ENCODE measurements around the gene CBX1. TPM values are rescaled to one million over a fixed set of nuclear protein-coding genes. Genes with fewer than 3 reads are reported as not detected.
A peak's percentile ranks its signal among the peaks of the same experiment; 100 is the strongest.
"Not testable (repeated sequence)": the region's sequence is repeated elsewhere in the genome, so short reads cannot be mapped to it uniquely, and the experiment has no call there.

CBX1 gene
- total RNA-seq, 1 experiment from 2014 or later, result 149 TPM

DNA sequence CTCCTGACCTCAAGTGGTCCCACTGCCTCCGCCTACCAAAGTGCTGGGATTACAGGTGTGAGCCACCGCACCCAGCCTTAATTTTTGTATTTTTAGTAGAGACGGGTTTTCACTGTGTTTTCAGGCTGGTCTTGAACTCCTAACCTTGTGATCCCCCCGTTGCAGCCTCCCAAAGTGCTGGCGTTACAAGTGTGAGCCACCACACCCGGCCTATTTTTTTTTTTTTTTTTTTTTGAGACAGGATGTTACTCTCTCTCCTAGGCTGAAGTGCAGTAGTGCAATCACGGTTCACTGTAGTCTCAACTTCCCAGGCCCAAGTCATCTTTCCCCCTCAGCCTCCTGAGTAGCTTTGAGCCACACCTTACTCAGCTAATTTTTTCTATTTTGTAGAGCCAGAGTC, 3.2 kb upstream of the CBX1 start:
- Histone ChIP-seq H3K4me3 (no peak overlapping the region), H3K27ac (no peak overlapping the region), H3K27me3 (no peaks in the 10 kb centered on the region), H3K9me3 (replicated peaks) (0 out of 2 replicates have a peak, but pooled peaks cover 2% of the 10 kb centered on the region), H3K4me1 (no peaks in the 10 kb centered on the region), H3K36me3 (0 out of 2 replicates have a peak, but pooled peaks cover 2% of the 10 kb centered on the region)
- DNase-seq, result no peak

DNA sequence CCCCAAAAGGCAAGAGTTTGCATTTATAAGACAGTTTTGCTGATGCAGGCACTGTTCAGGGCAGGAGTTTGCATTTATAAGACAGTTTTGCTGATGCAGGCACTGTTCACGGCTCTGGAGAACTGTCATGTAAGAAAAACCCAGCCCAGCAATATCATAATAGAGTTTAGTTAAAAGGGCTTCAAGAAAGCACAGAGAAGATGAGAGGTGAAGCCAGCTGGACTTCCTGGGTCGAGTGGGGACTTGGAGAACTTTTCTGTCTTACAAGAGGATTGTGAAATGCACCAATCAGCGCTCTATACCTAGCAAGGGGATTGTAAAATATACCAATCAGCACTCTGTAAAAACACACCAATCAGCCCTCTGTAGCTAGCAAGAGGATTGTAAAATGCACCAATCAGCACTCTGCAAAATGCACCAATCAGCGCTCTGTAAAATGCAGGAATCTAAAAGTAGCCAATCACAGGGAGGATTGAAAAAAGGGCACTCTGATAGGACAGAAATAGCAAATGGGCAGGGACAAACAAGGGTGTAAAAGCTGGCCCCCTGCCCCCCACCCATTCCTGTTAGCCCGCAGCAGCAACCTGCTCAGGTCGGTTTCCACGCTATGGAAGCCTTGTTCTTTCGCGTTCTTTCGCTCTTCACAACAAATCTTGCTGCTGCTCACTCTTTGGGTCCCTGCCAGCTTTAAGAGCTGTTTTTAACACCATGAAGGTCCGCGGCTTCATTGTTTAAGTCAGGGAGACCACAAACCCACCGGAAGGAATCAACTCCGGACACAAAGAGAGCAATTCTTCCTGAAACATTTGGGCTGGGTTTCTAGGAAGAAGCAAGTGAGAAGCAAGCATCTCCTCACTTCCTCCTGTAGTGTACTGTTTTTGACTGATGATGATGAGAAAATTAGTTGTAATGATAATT, 1.8 kb upstream of the CBX1 start:
- DNase-seq, result peak; percentile 13 to 42
- 0 out of 2 replicates have a peak, but pooled peaks cover 2% of the 10 kb centered on the region for H3K9me3 ChIP-seq (replicated peaks)

DNA sequence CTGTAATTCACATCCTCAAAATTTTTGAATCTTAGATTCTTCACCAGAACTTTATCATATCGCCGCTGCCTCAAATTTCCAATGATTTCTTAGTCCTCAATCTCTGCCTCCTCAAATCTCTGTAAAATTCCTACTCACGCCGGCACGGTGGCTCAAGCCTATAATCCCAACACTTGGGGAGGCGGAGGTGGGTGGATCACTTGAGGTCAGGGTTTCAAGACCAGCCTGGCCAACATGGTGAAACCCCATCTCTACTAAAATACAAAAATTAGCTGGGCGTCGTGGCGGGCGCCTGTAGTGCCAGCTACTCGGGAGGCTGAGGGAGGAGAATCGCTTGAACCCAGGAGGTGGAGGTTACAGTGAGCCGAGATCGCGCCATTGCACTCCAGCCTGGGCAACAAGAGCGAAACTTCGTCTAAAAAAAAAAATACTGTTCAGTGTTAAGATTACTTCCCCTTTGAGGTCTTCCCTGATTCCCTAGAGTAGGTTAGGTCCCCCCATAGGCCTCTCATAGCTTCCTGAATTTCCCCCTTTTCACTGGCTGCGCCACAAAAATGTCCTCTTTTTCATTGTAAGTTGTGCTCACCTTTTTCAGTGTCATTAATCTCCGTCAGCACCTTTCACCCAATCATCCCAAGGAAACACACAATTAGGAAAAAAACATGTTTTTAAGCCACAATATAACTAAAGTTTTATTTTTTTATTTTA, 919 bp upstream of the CBX1 start:
- Histone ChIP-seq H3K36me3 (0 out of 2 replicates have a peak, but pooled peaks cover 2% of the 10 kb centered on the region), H3K4me3 (no peak overlapping the region), H3K4me1 (no peaks in the 10 kb centered on the region), H3K27me3 (no peaks in the 10 kb centered on the region), H3K9me3 (replicated peaks) (0 out of 2 replicates have a peak, but pooled peaks cover 2% of the 10 kb centered on the region), H3K27ac (no peak overlapping the region)
- DNase-seq, result no peak

More for the DNA sequence above, 1.8 kb upstream of the CBX1 start:
- no peaks in the 10 kb centered on the region for H3K4me1 ChIP-seq
- H3K27me3 ChIP-seq, result no peaks in the 10 kb centered on the region
- 0 out of 2 replicates have a peak, but pooled peaks cover 2% of the 10 kb centered on the region for H3K36me3 ChIP-seq
- H3K4me3 ChIP-seq, result no peak overlapping the region
- H3K27ac ChIP-seq, result no peak overlapping the region

DNA sequence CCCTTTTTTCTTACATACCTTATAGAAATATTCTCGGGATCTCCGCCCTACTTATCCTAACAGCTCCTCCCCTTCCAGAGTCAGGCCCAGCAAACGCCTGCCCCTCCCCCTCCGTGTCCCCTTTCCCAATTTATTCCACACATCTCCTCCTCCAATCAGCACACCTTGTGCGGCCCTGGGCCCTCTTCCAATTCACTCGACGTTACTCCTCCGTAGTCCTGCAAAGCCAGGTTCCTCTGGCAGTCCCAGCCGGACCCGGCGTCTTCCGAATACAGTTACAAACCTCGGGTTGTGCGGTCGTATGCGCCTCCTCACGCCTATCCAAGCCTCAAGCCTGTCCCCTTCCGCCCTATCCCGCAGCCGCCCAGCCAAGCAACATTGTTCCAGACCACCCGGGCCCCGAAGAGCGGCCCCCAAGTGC, 677 bp downstream of the CBX1 start:
- no peaks in the 10 kb centered on the region for H3K27me3 ChIP-seq
- peak; percentile 87 to 90 for DNase-seq
- H3K36me3 ChIP-seq, result peaks cover 7% of the 10 kb centered on the region
- peak overlapping the region; percentile 96 for H3K4me3 ChIP-seq
- H3K9me3 ChIP-seq (replicated peaks), result 0 out of 2 replicates have a peak, but pooled peaks cover 2% of the 10 kb centered on the region
- H3K27ac ChIP-seq, result peak overlapping the region; percentile 98
- H3K4me1 ChIP-seq, result no peaks in the 10 kb centered on the region

DNA sequence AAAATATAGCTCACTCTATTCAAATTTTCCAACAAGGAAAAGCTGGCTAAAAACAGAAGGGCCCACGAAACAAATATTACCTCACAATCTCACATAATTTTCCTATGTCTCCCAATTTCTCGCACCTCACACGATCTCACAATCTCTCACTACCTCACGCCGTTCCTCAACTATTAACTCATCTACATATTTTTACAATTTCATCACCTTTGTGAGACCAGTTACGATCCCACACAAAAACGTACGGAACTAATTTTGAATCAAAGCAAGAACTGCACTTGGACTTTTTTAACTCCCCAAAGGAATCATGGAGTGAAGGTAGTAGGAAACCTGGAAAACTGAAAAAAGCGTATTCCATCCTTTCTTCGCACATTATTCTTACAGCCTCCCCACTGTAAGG, 1.1 kb downstream of the CBX1 start:
- H3K4me1 ChIP-seq, result no peaks in the 10 kb centered on the region
- DNase-seq, result no peak
- H3K27ac ChIP-seq, result peak overlapping the region; percentile 98

DNA sequence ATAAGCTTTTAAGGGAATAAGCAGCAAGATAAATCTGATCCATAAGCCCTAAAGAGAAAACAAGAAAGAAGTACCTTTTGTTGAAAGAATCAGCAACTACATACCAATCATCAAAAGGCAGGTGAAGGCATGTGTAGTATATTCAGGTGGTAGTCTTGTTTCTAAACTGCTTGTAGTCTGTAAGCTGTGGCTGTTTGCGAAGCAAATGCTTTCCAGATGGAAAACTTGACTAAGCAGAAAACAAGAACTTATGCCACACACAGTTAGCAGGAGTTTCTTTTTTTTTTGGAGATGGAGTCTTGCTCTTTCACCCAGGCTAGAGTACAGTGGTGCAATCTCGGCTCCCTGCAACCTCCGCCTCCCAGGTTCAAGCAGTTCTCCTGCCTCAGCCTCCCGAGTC, 5.7 kb downstream of the CBX1 start:
- no peaks in the 10 kb centered on the region for H3K27me3 ChIP-seq
- no peaks in the 10 kb centered on the region for H3K9me3 ChIP-seq (replicated peaks)
- H3K27ac ChIP-seq, result no peak overlapping the region
- H3K4me1 ChIP-seq, result 0 out of 2 replicates have a peak, but pooled peaks cover 3% of the 10 kb centered on the region
- peaks cover 27% of the 10 kb centered on the region for H3K36me3 ChIP-seq
- no peak overlapping the region for H3K4me3 ChIP-seq
- no peak for DNase-seq

More for the DNA sequence above, 1.1 kb downstream of the CBX1 start:
- Histone ChIP-seq H3K36me3 (peaks cover 12% of the 10 kb centered on the region), H3K4me3 (peak overlapping the region; percentile 96), H3K9me3 (replicated peaks) (0 out of 2 replicates have a peak, but pooled peaks cover 2% of the 10 kb centered on the region), H3K27me3 (no peaks in the 10 kb centered on the region)

DNA sequence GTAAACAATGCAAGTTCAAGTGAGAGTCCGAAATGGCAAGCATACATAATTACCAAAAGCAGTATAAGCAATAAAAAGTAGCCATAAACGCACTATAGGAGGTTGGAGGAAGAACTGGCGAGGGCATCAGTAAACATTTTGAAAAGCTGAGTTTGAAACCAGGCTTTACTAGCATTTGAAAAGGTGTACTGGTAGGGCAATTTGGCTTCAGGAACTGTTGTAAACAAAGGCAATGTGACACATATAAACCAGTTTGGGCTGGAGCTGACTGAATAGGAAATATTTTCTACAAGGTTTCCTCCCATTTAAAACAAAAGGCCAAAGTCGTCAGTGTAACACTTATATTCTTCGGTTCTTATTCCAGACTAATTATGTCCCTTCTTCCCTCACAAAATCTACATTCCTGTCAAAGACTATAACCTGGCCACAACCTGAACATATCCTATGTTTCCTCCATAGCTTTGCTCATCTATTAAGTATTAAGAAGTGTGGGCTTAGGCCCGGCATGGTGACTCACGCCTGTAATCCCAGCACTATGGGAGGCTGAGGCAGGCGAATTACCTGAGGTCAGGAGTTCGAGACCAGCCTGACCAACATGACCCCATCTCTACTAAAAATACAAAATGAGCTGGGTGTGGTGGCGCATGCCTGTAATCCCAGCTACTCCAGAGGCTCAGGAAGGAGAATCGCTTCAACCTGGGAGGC, 7.8 kb downstream of the CBX1 start:
- Histone ChIP-seq H3K36me3 (peaks cover 30% of the 10 kb centered on the region), H3K27me3 (no peaks in the 10 kb centered on the region), H3K4me1 (peaks cover 7% of the 10 kb centered on the region; the same call in 1 of the 2 replicates), H3K4me3 (no peak overlapping the region), H3K27ac (no peak overlapping the region), H3K9me3 (replicated peaks) (no peaks in the 10 kb centered on the region)
- no peak for DNase-seq

DNA sequence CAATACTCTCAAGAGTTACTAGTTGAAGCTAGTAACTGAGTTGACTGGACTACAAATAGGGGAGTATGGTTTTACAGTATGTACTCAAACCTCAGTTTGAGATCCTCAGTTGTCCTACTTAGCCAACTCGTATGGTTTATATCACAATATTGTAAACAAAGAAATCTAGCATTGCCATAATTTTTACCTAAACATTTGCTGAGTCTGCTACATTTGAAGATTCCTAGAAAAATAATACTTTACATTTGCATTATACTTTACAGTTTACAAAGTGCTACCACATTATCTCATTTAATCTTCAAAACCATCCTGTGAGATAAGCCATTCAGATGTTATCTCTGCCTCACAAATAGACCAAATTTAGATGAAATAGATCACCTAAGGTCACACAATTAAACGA, 16.3 kb downstream of the CBX1 start:
- no peak overlapping the region for H3K27ac ChIP-seq
- no peaks in the 10 kb centered on the region for H3K9me3 ChIP-seq (replicated peaks)
- no peak overlapping the region for H3K4me3 ChIP-seq
- no peaks in the 10 kb centered on the region for H3K27me3 ChIP-seq
- peaks cover 9% of the 10 kb centered on the region for H3K36me3 ChIP-seq
- DNase-seq, result no peak
- peaks cover 21% of the 10 kb centered on the region for H3K4me1 ChIP-seq

DNA sequence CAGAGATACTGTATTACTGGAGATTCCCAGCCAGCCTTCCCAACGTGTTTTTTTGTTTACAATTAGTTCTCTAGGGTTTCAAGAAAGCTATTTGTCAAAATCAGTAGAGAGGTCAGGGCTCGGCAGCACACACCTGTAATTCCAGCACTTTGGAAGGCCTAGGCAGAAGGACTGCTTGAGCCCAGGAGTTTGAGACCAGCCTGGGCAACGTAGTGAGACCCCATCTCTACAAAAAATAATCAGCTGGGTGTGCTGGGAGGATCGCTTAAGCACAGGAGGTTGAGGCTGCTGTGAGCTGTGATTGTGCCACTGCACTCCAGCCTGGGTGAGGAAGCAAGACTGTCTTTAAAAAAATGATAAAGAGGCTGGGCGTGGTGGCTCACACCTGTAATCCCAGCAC, 19.4 kb downstream of the CBX1 start:
- Histone ChIP-seq H3K27me3 (no peaks in the 10 kb centered on the region), H3K27ac (no peak overlapping the region), H3K4me3 (no peak overlapping the region), H3K4me1 (peaks cover 16% of the 10 kb centered on the region), H3K36me3 (peaks cover 4% of the 10 kb centered on the region), H3K9me3 (replicated peaks) (no peaks in the 10 kb centered on the region)
- no peak for DNase-seq

DNA sequence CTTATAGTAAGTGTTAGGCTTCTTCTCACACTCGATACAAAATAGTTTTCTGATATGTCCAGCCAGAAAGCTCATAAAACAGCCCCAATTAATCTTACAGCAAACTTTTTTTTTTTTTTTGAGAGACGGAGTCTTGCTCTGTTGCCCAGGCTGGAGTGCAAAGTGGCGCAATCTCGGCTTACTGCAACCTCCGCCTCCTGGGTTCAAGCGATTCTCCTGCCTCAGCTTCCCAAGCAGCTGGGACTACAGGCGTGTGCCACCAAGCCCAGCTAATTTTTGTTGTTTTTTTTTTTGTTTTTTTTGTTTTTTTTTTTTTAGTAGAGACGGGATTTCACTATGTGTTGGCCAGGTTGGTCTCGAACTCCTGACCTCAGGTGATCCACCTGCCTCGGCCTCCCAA, 24.1 kb downstream of the CBX1 start:
- DNase-seq; H3K27me3 ChIP-seq; H3K9me3 ChIP-seq (replicated peaks); H3K4me1 ChIP-seq; H3K27ac ChIP-seq; H3K4me3 ChIP-seq: not testable (repeated sequence)
- H3K36me3 ChIP-seq, result peaks cover 40% of the 10 kb centered on the region

DNA sequence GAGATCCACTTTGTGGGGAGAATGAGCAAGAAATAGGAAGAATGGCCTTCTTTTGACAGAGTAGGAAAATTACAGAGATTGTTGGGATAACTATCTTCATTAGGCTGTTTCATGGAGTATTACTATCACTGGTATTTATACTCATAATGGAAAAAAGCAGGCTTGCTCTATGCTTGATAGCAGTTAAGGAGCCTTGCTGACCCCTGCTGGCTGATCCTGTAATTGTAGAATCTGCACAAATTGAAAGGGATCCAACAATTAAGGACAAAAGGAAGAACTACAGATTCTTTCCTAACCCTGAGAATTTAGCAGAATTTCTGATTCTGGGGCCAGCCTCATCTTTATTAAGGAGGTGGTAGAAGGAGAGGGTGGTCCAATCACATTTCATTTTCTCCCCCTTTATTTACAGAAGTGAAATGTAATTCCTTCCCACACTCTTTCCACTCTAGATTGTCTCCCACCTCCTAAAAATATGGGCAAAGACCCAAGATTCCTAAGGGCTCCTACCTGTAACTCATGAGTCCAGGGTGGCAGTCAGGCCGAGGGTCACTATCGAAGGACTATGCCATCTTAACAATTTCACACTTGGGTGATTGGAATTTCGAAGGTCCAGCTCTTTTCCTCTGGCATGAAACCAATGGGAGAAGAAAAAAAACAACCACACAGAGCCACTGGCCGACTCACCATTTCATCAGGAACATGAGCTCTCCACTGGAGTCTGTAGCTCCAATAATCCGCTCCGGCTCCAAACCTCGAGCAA, 26.8 kb downstream of the CBX1 start:
- DNase-seq, result peak; percentile 65 to 84
- Histone ChIP-seq H3K4me1 (no peaks in the 10 kb centered on the region), H3K4me3 (no peak overlapping the region), H3K36me3 (peaks cover 54% of the 10 kb centered on the region), H3K27ac (no peak overlapping the region), H3K9me3 (replicated peaks) (no peaks in the 10 kb centered on the region), H3K27me3 (no peaks in the 10 kb centered on the region)

DNA sequence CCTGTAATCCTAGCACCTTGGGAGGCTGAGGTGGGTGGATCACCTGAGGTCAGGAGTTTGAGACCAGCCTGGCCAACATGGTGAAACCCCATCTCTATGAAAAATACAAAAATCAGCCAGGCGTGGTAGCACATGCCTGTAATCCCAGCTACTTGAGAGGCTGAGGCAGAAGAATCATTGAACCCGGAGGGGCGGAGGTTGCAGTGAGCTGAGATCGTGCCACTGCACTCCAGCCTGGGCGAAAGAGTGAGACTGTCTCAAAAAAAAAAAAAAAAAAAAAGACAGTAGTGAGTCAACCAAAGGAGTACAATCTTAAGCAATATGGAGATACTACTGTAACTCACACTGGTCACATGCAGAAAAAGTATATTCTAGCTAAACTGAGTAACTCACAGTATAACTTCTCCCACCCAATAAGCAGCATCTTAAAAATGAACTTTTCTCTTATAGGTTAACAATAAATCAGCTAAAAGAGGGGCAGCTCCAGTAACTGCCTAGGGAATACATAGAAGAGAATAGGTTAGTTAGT, 27.6 kb downstream of the CBX1 start:
- H3K27ac ChIP-seq; H3K27me3 ChIP-seq; DNase-seq; H3K4me3 ChIP-seq; H3K4me1 ChIP-seq; H3K9me3 ChIP-seq (replicated peaks): not testable (repeated sequence)
- peaks cover 56% of the 10 kb centered on the region for H3K36me3 ChIP-seq

DNA sequence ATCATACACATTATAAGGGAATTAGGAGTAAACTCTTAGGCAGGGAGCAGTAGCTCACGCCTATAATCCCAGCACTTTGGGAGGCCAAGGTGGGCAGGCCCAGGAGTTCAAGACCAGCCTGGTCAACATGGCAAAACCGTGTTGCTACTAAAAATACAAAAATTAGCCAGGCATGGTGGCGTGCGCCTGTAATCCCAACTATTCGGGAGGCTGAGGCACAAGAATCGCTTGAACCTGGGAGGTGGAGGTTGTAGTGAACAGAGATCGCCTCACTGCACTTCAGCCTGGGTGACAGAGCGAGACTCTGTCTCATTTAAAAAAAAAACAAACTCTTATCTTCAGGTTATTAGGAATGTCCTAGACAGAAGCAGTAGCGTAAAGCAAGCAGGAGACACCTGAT, 28.5 kb downstream of the CBX1 start:
- not testable (repeated sequence) for DNase-seq; H3K27ac ChIP-seq; H3K4me1 ChIP-seq; H3K9me3 ChIP-seq (replicated peaks); H3K27me3 ChIP-seq; H3K4me3 ChIP-seq
- peaks cover 65% of the 10 kb centered on the region for H3K36me3 ChIP-seq

DNA sequence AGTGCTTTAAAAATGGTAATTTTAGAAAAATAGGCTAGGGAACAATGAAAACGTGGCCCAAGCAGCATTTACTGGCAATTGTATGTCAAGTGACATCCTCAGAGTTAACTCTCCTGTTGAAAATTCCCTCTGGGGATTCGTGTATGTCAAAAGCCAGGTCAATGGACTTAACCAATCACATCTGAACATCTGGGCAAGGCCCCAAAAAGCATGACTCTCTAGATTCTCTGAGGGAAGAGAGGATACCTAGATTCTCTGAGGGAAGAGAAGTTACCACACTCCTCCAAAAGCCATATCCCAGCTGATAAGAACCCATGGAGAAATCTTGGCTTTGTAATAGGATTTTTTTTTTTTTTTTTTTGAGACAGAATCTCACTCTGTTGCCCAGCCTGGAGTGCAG, 29.6 kb downstream of the CBX1 start:
- DNase-seq, result no peak
- H3K4me1 ChIP-seq, result no peaks in the 10 kb centered on the region
- no peaks in the 10 kb centered on the region for H3K27me3 ChIP-seq
- peaks cover 65% of the 10 kb centered on the region for H3K36me3 ChIP-seq
- H3K27ac ChIP-seq, result no peak overlapping the region
- no peaks in the 10 kb centered on the region for H3K9me3 ChIP-seq (replicated peaks)
- H3K4me3 ChIP-seq, result no peak overlapping the region
